ENCODE data around the gene VAPA. TPM values are rescaled to one million over a fixed set of nuclear protein-coding genes. Genes with fewer than 3 reads are reported as not detected.

VAPA gene
- total and polyA plus RNA-seq, 9 of the 15 experiments (the other 6 are each of a cell fraction or from before 2014, with no cell fraction given), result 219 to 902 (median 526) TPM

GRCh38 chr18:9868857-9869714 is 44.7 kb upstream of the VAPA start (continued):
- TF ChIP-seq FIP1L1 (IDR thresholded peaks at IDR 0.05; ENCODE audit: low read depth, low read length, poor library complexity, severe bottlenecking) (no peak), ZHX1 (conservative IDR thresholded peaks at IDR 0.05; ENCODE audit: low read length) (no peak), CBFB (CRISPR knock-in tag; IDR thresholded peaks at IDR 0.05) (no peak), POU5F1 (IDR thresholded peaks at IDR 0.05; ENCODE audit: borderline replicate concordance, low read depth, low read length, partially characterized antibody) (no peak), CXXC5 (CRISPR knock-in tag; IDR thresholded peaks at IDR 0.05) (no peak), SRSF3 (IDR thresholded peaks at IDR 0.05; ENCODE audit: insufficient read depth, low read length) (no peak), MEIS2 (IDR thresholded peaks at IDR 0.05; ENCODE audit: partially characterized antibody) (no peak), NFATC3 (IDR thresholded peaks at IDR 0.05) (no peak), HSF4 (CRISPR knock-in tag; IDR thresholded peaks at IDR 0.05; ENCODE audit: borderline replicate concordance) (peak; percentile 56; the same call in 1 of the 2 replicates), BRCA1 (IDR thresholded peaks at IDR 0.05) (no peak), BRCA1 (CRISPR knock-in tag; IDR thresholded peaks at IDR 0.05) (no peak), VEZF1 (CRISPR knock-in tag; IDR thresholded peaks at IDR 0.05) (no peak), ZNF212 (CRISPR knock-in tag; IDR thresholded peaks at IDR 0.05) (no peak), ZNF140 (CRISPR knock-in tag; IDR thresholded peaks at IDR 0.05) (no peak), ASH1L (IDR thresholded peaks at IDR 0.05; ENCODE audit: borderline replicate concordance, low read depth, partially characterized antibody) (no peak), HDGF (IDR thresholded peaks at IDR 0.05) (no peak), GATAD2B (IDR thresholded peaks at IDR 0.05; ENCODE audit: borderline replicate concordance) (no peak), STAT5B (CRISPR knock-in tag; IDR thresholded peaks at IDR 0.05) (no peak), MNT (conservative IDR thresholded peaks at IDR 0.05) (no peak), BRF1 (IDR thresholded peaks at IDR 0.05; ENCODE audit: borderline replicate concordance, extremely low read depth, insufficient read length) (no peak), YBX1 (IDR thresholded peaks at IDR 0.05) (no peak), SIN3A (IDR thresholded peaks at IDR 0.05; ENCODE audit: borderline replicate concordance in 2 of 2, control insufficient read depth in 1 of 2, low read depth in 2 of 2, low read length in 2 of 2) (no peak)
